Measurements from ENCODE around the gene GCC1.
A peak's percentile ranks its signal among the peaks of the same experiment; 100 is the strongest.
"Not testable (repeated sequence)": the region's sequence is repeated elsewhere in the genome, so short reads cannot be mapped to it uniquely, and the experiment has no call there.

Gene GCC1

DNA sequence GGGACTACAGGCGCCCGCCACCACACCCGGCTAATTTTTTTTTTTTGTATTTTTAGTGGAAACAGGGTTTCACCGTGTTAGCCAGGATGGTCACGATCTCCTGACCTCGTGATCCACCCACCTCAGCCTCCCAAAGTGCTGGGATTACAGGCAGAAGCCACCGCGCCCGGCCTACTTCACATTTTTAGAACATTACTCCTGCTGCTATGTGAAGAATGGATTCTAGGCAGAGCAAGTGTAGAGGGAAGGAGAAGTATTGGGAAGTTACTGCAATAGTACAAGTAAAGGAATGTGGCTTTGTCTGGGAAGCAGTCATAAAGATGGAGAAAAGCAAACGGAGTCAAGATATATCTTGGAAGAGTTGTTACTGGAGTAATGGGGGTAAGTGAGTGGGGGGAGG lies 44.9 kb downstream of the GCC1 start:
- H3K9me3 ChIP-seq; in situ Hi-C loops (cut with MboI; ENCODE audit: low sequenced_read_pairs); H3K4me3 ChIP-seq; H3K36me3 ChIP-seq (replicated peaks); H3K27me3 ChIP-seq (ENCODE audit: low read depth); DNase-seq (ENCODE audit: low spot score in 2 of 2): not testable (repeated sequence)
- peaks cover 21% of the 10 kb centered on the region for H3K4me1 ChIP-seq

DNA sequence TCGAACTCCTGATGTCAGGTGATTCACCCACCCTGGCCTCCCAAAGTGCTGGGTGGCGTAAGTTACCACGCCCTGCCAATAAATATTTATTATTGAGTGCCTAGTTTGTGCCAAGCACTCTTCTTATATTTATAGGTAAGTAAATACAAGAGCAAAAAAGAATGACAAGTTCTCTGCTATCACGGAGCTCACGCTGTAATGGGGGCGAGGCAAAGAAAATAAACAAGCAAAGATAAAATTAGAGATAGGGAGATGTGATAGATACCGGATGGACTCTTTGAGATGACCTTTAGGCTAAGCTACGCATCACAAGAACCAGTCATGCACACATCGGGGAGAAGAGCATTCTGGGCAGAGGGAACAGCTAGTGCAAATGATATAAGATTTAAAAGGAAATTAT lies 46.3 kb downstream of the GCC1 start:
- Histone ChIP-seq H3K9me3 (no peaks in the 10 kb centered on the region), H3K27me3 (ENCODE audit: low read depth) (no peaks in the 10 kb centered on the region), H3K36me3 (replicated peaks) (no peaks in the 10 kb centered on the region), H3K4me3 (no peak overlapping the region), H3K4me1 (peaks cover 33% of the 10 kb centered on the region)
- in situ Hi-C loops (cut with MboI; ENCODE audit: low sequenced_read_pairs), result no loop called here
- DNase-seq (ENCODE audit: low spot score in 2 of 2), result no peak

DNA sequence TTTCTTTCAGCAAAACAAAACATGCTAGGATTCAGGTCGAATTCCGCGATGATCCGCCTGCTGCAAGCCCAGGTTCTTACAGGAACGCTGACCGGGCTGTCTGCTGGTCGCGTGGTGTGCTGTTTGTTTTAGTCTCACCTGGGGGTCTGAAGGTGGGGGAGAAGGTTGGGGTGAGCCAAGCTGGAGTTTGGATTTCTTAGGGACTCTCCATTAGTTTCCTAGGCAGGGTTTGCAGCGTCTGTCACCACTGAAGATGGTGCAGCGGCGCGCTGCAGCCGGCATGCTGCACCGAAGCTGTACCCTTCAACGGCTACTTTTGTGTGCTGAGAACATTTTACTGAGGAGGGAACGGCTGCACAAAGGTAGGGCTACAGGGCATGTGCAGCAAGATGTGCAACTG lies 48.7 kb downstream of the GCC1 start:
- Histone ChIP-seq H3K4me3 (peak overlapping the region; percentile 21), H3K4me1 (peaks cover 33% of the 10 kb centered on the region), H3K9me3 (no peaks in the 10 kb centered on the region), H3K36me3 (replicated peaks) (no peaks in the 10 kb centered on the region), H3K27me3 (ENCODE audit: low read depth) (no peaks in the 10 kb centered on the region)
- in situ Hi-C loops (cut with MboI; ENCODE audit: low sequenced_read_pairs), result no loop called here
- DNase-seq (ENCODE audit: low spot score in 2 of 2), result peak; percentile 23 to 58

DNA sequence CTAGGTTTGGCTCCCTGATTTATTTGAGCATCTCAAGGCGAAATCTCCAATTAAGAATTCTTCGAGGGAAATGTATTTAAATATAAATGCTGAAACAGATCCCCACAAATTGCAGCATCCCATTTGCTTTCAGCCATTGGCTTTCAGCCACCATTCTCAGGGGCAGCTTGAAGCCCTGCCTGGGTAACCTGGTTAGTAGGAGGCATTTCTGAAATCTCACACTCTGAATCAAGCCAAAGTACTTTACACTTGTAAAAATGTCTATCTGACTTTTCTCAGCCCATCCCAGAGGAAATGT lies 49.1 kb downstream of the GCC1 start:
- H3K4me1 ChIP-seq, result peaks cover 33% of the 10 kb centered on the region
- no peaks in the 10 kb centered on the region for H3K36me3 ChIP-seq (replicated peaks)
- peak overlapping the region; percentile 21 for H3K4me3 ChIP-seq
- in situ Hi-C loops (cut with MboI; ENCODE audit: low sequenced_read_pairs), result no loop called here
- no peaks in the 10 kb centered on the region for H3K27me3 ChIP-seq (ENCODE audit: low read depth)
- H3K9me3 ChIP-seq, result no peaks in the 10 kb centered on the region
- peak in 1 of 2 experiments; percentile 71 for DNase-seq (ENCODE audit: low spot score in 2 of 2)

DNA sequence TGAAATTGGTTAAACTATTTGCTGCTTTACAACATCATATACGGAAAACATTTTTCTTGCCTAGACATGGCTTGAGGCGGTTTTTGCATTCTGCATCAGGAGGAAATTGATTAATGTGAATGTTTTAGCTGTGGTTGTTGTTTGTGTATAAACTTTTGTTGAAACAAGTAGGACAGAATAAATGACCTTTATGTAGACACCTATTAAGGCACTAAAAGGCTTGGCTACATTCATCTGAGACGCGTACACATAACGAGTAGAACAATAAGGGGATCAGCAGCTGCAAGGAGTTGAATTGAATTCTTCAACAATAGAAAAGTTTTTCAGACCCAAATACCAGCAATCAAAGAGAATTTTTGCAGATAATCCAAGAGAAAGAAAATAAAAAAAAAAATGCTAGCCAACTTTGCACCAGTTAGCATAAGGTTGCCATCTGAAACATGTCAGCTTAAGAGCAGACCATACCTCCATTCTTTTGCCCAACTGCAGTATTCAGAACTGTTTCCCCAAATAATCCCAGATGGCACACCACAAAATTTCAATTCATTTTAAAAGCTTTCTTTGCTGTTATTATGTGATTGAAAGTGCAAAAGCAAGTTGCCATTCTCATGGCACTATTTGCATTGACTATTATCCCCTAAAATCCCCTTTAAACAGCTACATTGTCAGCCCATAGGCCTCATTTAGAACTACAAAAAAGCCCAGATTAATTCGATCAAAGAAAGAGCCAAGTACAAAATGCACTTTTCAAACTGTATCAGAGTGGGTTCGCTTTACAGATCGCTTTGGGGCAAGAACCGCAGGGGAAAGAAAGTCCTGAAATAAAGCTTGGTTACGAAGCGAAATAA lies 49.6 kb downstream of the GCC1 start:
- H3K9me3 ChIP-seq, result no peaks in the 10 kb centered on the region
- H3K4me1 ChIP-seq, result peaks cover 33% of the 10 kb centered on the region
- no peaks in the 10 kb centered on the region for H3K27me3 ChIP-seq (ENCODE audit: low read depth)
- DNase-seq (ENCODE audit: low spot score in 2 of 2), result peak; percentile 55 to 97
- in situ Hi-C loops (cut with MboI; ENCODE audit: low sequenced_read_pairs), result no loop called here
- H3K4me3 ChIP-seq, result peak overlapping the region; percentile 21; the same call in 1 of the 2 replicates
- H3K36me3 ChIP-seq (replicated peaks), result no peaks in the 10 kb centered on the region

DNA sequence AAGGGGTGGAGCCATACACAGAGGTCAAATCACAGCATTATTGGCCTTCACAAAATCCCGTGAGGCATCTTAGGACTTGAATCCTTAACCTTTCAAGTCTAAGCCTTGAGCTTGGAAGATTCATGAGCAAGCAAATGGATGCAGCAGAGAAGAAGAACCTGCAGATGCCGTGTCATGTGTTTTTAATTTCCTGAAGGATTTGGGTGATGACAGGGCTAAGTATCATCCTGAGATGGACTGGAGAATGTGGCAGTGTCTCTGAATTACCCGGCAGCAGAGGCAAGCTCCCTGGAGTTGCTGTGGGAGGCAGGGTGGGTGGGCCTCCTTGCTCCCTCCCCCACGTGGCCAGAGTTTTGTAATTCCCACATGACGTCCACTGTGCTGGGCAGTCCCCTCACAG lies 50.8 kb downstream of the GCC1 start:
- no peaks in the 10 kb centered on the region for H3K9me3 ChIP-seq

DNA sequence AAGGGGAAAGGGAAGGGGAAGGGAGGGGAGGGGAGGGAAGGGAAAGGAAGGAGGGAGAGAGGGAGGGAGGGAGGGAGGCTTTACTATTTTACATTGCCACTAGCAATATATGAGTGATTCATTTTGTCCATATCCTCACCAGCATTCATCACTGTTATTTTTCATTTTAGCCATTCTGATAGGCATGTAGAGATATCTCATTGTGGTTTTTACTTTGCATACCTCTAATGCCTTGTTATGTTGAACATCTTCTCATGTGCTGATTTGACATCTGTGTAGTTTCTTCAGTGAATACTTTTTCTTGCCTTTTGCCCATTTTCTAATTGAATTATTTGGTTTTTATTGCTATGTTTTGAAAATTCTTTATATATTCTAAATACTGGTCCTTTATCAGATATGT lies 52.7 kb downstream of the GCC1 start:
- in situ Hi-C loops (cut with MboI; ENCODE audit: low sequenced_read_pairs), result no loop called here
- H3K27me3 ChIP-seq (ENCODE audit: low read depth), result no peaks in the 10 kb centered on the region

More for the DNA sequence above, 50.8 kb downstream of the GCC1 start:
- peak in 1 of 2 experiments; percentile 31 for DNase-seq (ENCODE audit: low spot score in 2 of 2)
- in situ Hi-C loops (cut with MboI; ENCODE audit: low sequenced_read_pairs), result no loop called here
- H3K27me3 ChIP-seq (ENCODE audit: low read depth), result no peaks in the 10 kb centered on the region
- no peaks in the 10 kb centered on the region for H3K36me3 ChIP-seq (replicated peaks)
- peaks cover 32% of the 10 kb centered on the region for H3K4me1 ChIP-seq
- H3K4me3 ChIP-seq, result no peak overlapping the region

DNA sequence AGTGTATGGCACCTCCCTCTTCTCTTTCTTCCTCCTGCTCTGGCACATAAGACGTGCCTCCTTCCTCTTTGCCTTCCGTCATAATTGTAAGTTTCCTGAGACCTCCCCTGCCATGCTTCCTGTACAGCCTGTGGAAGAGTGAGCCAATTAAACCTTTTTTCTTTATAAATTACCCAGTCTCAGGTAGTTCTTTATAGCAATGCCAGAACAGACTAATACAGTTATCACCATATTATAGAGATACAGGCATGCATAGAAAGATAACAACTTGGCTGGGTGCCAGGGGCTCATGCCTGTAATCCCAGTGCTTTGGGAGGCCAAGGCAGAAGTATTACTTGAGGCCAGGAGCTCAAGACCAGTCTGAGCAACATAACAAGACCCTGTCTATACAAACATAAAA lies 53.2 kb downstream of the GCC1 start:
- no peaks in the 10 kb centered on the region for H3K27me3 ChIP-seq (ENCODE audit: low read depth)
- in situ Hi-C loops (cut with MboI; ENCODE audit: low sequenced_read_pairs), result no loop called here

More for the DNA sequence above, 52.7 kb downstream of the GCC1 start:
- DNase-seq (ENCODE audit: low spot score in 2 of 2), result no peak
- peaks cover 24% of the 10 kb centered on the region for H3K4me1 ChIP-seq
- no peaks in the 10 kb centered on the region for H3K9me3 ChIP-seq
- no peak overlapping the region for H3K4me3 ChIP-seq
- H3K36me3 ChIP-seq (replicated peaks), result no peaks in the 10 kb centered on the region

More for the DNA sequence above, 53.2 kb downstream of the GCC1 start:
- no peak for DNase-seq (ENCODE audit: low spot score in 2 of 2)
- Histone ChIP-seq H3K4me1 (peaks cover 18% of the 10 kb centered on the region), H3K36me3 (replicated peaks) (no peaks in the 10 kb centered on the region), H3K9me3 (no peaks in the 10 kb centered on the region), H3K4me3 (no peak overlapping the region)

Data from HAP-1 (cell line).